VCaP (cell line): ENCODE results near the gene ALG12.
A peak's percentile ranks its signal among the peaks of the same experiment; 100 is the strongest.

ENCODE experiments used
- H3K27ac ChIP-seq: fragments of 450-650 bp; 2 replicates; pipeline ENCODE4 v1.5.1; 2017
- TF ChIP-seq, protein P1 (sequence below): fragments of 450-650 bp; conservative IDR thresholded peaks from 2 replicates; pipeline ENCODE4 v1.5.1; 2017; ENCODE audit warnings: mild to moderate bottlenecking, moderate library complexity

ALG12 gene

DNA sequence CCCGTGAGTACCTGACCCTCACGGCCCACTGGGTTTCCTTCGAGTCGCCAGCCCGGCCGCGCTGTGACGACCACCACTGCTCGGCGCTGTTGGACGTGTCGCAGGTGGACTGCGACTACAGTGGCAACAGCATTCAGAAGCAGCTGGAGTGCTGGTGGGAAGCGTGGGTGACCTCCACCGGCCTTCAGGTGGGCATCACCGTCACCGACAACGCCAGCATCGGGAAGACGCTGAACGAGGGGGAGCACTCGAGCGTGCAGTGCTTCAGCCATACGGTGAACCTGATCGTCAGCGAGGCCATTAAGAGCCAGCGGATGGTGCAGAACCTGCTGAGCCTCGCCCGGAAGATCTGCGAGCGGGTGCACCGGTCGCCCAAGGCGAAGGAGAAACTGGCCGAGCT, 32.4 kb downstream of the ALG12 start:
- H3K27ac ChIP-seq: no peak overlapping the region
- TF ChIP-seq, protein P1, sequence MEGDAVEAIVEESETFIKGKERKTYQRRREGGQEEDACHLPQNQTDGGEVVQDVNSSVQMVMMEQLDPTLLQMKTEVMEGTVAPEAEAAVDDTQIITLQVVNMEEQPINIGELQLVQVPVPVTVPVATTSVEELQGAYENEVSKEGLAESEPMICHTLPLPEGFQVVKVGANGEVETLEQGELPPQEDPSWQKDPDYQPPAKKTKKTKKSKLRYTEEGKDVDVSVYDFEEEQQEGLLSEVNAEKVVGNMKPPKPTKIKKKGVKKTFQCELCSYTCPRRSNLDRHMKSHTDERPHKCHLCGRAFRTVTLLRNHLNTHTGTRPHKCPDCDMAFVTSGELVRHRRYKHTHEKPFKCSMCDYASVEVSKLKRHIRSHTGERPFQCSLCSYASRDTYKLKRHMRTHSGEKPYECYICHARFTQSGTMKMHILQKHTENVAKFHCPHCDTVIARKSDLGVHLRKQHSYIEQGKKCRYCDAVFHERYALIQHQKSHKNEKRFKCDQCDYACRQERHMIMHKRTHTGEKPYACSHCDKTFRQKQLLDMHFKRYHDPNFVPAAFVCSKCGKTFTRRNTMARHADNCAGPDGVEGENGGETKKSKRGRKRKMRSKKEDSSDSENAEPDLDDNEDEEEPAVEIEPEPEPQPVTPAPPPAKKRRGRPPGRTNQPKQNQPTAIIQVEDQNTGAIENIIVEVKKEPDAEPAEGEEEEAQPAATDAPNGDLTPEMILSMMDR: no peak

DNA sequence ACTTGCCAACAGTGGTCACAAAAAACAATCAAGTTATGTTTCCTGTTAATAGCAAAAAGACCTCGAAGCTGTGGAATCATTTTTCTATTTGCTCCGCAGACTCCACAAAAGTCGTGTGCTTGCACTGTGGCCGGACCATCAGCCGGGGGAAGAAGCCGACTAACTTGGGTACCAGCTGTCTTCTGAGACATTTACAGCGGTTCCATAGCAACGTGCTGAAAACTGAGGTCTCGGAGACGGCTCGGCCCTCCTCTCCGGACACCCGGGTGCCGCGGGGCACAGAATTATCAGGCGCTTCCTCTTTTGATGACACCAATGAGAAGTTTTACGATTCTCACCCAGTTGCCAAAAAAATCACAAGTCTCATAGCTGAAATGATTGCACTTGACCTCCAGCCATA, 33.0 kb downstream of the ALG12 start:
- H3K27ac ChIP-seq: no peak overlapping the region
- TF ChIP-seq, protein P1: no peak

DNA sequence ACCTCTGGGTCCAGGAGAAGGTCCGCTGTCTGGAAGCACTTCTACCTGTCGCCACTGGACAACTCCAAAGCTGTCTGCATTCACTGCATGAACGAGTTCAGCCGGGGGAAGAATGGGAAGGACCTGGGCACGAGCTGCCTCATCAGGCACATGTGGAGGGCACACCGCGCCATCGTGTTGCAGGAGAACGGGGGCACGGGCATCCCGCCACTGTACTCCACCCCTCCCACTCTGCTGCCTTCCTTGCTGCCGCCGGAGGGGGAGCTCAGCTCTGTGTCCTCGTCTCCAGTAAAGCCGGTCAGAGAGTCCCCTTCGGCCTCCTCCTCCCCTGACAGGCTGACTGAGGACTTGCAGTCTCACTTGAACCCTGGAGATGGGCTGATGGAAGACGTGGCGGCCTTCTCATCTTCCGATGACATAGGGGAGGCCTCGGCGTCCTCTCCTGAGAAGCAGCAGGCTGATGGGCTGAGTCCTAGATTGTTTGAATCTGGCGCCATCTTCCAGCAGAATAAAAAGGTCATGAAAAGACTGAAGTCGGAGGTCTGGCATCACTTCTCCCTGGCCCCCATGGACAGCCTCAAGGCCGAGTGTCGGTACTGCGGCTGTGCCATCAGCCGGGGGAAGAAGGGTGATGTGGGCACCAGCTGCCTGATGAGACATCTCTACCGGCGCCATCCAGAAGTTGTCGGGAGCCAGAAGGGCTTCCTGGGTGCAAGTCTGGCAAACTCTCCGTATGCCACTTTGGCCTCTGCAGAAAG, 33.6 kb downstream of the ALG12 start:
- TF ChIP-seq, protein P1: no peak
- no peak overlapping the region for H3K27ac ChIP-seq

DNA sequence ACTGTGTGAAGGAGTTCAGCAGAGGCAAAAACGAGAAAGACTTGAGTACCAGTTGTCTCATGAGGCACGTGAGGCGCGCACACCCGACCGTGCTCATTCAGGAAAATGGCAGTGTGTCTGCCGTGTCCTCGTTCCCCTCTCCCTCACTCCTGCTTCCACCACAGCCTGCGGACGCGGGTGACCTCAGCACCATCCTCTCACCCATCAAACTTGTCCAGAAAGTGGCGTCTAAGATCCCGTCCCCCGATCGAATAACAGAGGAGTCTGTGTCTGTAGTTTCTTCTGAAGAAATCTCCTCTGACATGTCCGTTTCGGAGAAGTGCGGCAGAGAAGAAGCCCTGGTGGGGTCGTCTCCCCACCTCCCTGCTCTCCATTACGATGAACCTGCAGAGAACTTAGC, 34.2 kb downstream of the ALG12 start:
- TF ChIP-seq, protein P1: no peak
- H3K27ac ChIP-seq: no peak overlapping the region

DNA sequence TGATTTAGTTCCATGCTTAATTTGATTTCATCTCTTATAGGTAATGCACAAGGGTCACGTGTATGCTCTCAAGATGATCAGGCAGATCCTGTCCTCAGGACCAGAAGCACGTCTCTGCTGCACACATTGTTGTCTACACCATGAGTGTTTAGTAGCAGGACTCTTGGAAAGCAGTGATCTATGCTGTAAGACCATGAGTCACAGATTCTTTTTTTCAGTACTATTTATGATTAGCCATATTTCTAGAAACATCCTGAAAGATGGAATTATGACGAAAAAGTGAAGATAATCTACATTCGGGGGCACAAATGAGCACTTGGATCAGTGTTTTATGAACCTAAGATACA, 35.0 kb downstream of the ALG12 start:
- H3K27ac ChIP-seq: no peak overlapping the region
- TF ChIP-seq, protein P1: no peak

DNA sequence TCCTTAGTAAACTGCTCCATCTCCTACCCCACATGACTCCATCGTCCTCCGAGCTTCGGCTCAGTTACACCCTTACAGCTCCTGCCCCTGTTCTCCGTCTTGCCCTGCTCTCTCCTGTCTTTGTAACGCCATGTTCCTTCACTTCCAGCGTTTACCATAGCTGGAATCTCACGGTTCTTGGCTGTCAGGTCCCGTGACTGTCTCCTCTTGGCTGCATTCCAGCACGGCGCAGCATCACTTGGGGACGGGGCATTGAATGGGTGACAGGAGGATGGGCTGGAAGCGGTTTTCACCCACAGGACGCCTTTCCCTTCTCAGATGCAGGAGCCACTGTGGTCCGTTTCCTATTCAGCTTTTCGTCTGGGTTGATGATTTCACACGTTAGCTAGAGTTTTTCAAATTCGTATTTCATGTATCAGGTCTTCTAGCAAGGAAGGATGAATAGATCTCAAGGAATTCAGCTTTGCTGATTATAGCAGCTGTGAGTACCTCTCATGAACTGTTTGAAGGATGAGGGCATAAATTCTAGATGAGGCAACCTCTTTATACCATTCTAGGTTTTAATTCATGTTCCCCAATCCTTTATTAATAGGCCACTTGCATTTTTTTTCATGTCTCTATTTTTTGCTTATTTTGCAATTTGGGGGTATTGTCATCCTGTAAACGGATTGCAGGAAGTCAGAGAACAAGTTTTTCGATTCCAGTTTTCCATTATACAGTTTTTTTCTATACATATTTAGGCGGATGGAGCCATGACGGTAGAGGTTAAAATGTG, 35.5 kb downstream of the ALG12 start:
- peak overlapping the region; percentile 24; the same call in 1 of the 2 replicates for H3K27ac ChIP-seq
- TF ChIP-seq, protein P1: no peak

DNA sequence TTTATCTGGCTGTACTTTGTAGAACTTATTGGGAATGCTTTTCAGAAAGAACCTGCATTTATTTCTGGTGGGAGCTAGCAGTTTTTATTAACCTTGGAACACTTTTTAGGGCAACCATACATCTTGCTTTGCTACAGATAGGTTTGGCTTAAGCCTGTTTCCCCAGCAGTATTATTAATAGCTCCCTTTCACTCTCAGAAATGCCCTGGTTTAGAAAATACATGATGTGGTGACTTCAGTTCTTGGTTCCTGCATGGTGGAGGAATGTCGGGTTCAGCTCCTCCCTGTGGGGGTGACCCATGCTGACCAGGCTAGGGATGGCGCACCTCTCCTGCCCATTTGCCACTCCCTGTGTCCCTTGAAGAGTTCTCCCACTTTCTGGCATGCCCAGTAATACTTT, 36.4 kb downstream of the ALG12 start:
- H3K27ac ChIP-seq: peak overlapping the region; percentile 24; the same call in 1 of the 2 replicates
- TF ChIP-seq, protein P1: no peak
